Neural progenitor cell (in vitro differentiated cells): ENCODE measurements around the gene FADS2. TPM values are rescaled to one million over a fixed set of nuclear protein-coding genes. Genes with fewer than 3 reads are reported as not detected.

Source experiments
- DNase-seq: peaks from one replicate; pipeline ENCODE4 v3.0.0-alpha.2; 2016; ENCODE audit warnings: low spot score
- H2AFZ ChIP-seq: fragments of 200-600 bp; sonication (generic); replicated peaks from 2 replicates; pipeline ENCODE4 v1.6.1; 2016; ENCODE audit warnings: antibody characterized with exemption
- H3F3A ChIP-seq: fragments of 200-600 bp; sonication (generic); 2 replicates; pipeline ENCODE4 v1.6.1; 2016; ENCODE audit warnings: antibody characterized with exemption, low read depth
- H3K27ac ChIP-seq: fragments of 200-600 bp; sonication (generic); 2 replicates; pipeline ENCODE4 v1.5.1; 2016; ENCODE audit warnings: mild to moderate bottlenecking
- H3K27me3 ChIP-seq: fragments of 200-600 bp; sonication (generic); 2 replicates; pipeline ENCODE4 v1.6.1; 2016; ENCODE audit warnings: mild to moderate bottlenecking, moderate library complexity
- H3K36me3 ChIP-seq: fragments of 200-600 bp; sonication (generic); 2 replicates; pipeline ENCODE4 v1.5.1; 2016
- H3K4me1 ChIP-seq: fragments of 200-600 bp; sonication (generic); 2 replicates; pipeline ENCODE4 v1.6.1; 2016; ENCODE audit warnings: mixed run types
- H3K4me2 ChIP-seq: fragments of 200-600 bp; sonication (generic); 2 replicates; pipeline ENCODE4 v1.6.1; 2016
- H3K4me3 ChIP-seq: fragments of 200-600 bp; sonication (generic); 2 replicates; pipeline ENCODE4 v1.5.1; 2016
- H3K79me2 ChIP-seq: fragments of 200-600 bp; sonication (generic); 2 replicates; pipeline ENCODE4 v1.6.1; 2016; ENCODE audit warnings: low read depth
- H3K9ac ChIP-seq: fragments of 200-600 bp; sonication (generic); 2 replicates; pipeline ENCODE4 v1.6.1; 2016
- H3K9me3 ChIP-seq: fragments of 200-600 bp; sonication (generic); 2 replicates; pipeline ENCODE4 v1.5.1; 2016; ENCODE audit warnings: low read depth
- H4K20me1 ChIP-seq: fragments of 200-600 bp; sonication (generic); 2 replicates; pipeline ENCODE4 v1.6.1; 2016; ENCODE audit warnings: low read depth
- H3K27ac Mint-ChIP-seq: 3 replicates; pipeline ENCODE4 v1.8.0; 2021; ENCODE audit warnings: mixed read lengths
- H3K27me3 Mint-ChIP-seq: 2 replicates; pipeline ENCODE4 v1.8.0; 2022; ENCODE audit warnings: low read depth, mild to moderate bottlenecking, inconsistent platforms, moderate library complexity, mixed read lengths; ENCODE audit not compliant: insufficient read depth
- H3K36me3 Mint-ChIP-seq: 3 replicates; pipeline ENCODE4 v1.8.0; 2021; ENCODE audit warnings: mixed read lengths
- H3K4me1 Mint-ChIP-seq: 3 replicates; pipeline ENCODE4 v1.8.0; 2021; ENCODE audit warnings: mixed read lengths
- H3K4me3 Mint-ChIP-seq: 3 replicates; pipeline ENCODE4 v1.8.0; 2021; ENCODE audit warnings: mild to moderate bottlenecking, moderate library complexity, mixed read lengths
- H3K9me3 Mint-ChIP-seq: 3 replicates; pipeline ENCODE4 v1.8.0; 2020; ENCODE audit warnings: mixed read lengths
- CTCF ChIP-seq: fragments of 200-600 bp; sonication (generic); IDR thresholded peaks from 2 replicates; pipeline ENCODE4 v1.5.1; 2017; ENCODE audit warnings: antibody characterized with exemption, mild to moderate bottlenecking
- EZH2 ChIP-seq: fragments of 200-600 bp; sonication (generic); IDR thresholded peaks from 2 replicates; pipeline ENCODE4 v1.6.1; 2017; ENCODE audit warnings: antibody characterized with exemption, mild to moderate bottlenecking, moderate library complexity
- EZH2phosphoT487 ChIP-seq: fragments of 200-600 bp; sonication (generic); IDR thresholded peaks from 2 replicates; pipeline ENCODE4 v1.6.1; 2017; ENCODE audit warnings: antibody characterized with exemption
- total RNA-seq: library from RNA; depleted of rRNA; stranded (reverse); fragments of >200 nt; gene quantifications from 2 replicates; pipeline ENCODE4 v1.2.3, GENCODE V29; 2015; ENCODE audit warnings: low replicate concordance

Gene FADS2
- total RNA-seq, 1 donor from 2014 or later: 233 TPM

GRCh38 chr11:61805146-61805545 lies 23.0 kb upstream of the FADS2 start:
- peaks cover 29% of the 10 kb centered on the region for H3F3A ChIP-seq
- Mint-ChIP-seq H3K27ac (peak overlapping the region; percentile 35), H3K4me3 (no peak overlapping the region), H3K4me1 (no peaks in the 10 kb centered on the region), H3K36me3 (peaks cover 65% of the 10 kb centered on the region), H3K9me3 (no peaks in the 10 kb centered on the region), H3K27me3 (peaks cover 6% of the 10 kb centered on the region)
- no peak overlapping the region for H3K4me2 ChIP-seq
- H3K27me3 ChIP-seq: no peaks in the 10 kb centered on the region
- no peak overlapping the region for H3K9ac ChIP-seq
- H4K20me1 ChIP-seq: peaks cover 17% of the 10 kb centered on the region
- no peak overlapping the region for H3K27ac ChIP-seq
- TF ChIP-seq EZH2 (no peak), CTCF (no peak), EZH2phosphoT487 (no peak)
- H3K36me3 ChIP-seq: peaks cover 14% of the 10 kb centered on the region
- H2AFZ ChIP-seq: no peak overlapping the region
- peaks cover 13% of the 10 kb centered on the region for H3K79me2 ChIP-seq
- DNase-seq: no peak
- H3K4me3 ChIP-seq: no peak overlapping the region
- H3K9me3 ChIP-seq: no peaks in the 10 kb centered on the region
- no peaks in the 10 kb centered on the region for H3K4me1 ChIP-seq

GRCh38 chr11:61806785-61807184 lies 21.3 kb upstream of the FADS2 start:
- Mint-ChIP-seq H3K27me3 (peaks cover 5% of the 10 kb centered on the region), H3K36me3 (peaks cover 67% of the 10 kb centered on the region), H3K9me3 (no peaks in the 10 kb centered on the region), H3K4me3 (no peak overlapping the region), H3K27ac (no peak overlapping the region), H3K4me1 (no peaks in the 10 kb centered on the region)
- H3K27me3 ChIP-seq: no peaks in the 10 kb centered on the region
- H3K79me2 ChIP-seq: peaks cover 11% of the 10 kb centered on the region
- peaks cover 13% of the 10 kb centered on the region for H3F3A ChIP-seq
- peaks cover 21% of the 10 kb centered on the region for H4K20me1 ChIP-seq
- no peak overlapping the region for H3K4me3 ChIP-seq
- no peaks in the 10 kb centered on the region for H3K4me1 ChIP-seq
- no peak overlapping the region for H3K4me2 ChIP-seq
- no peaks in the 10 kb centered on the region for H3K9me3 ChIP-seq
- H3K27ac ChIP-seq: no peak overlapping the region
- no peak overlapping the region for H3K9ac ChIP-seq
- peaks cover 14% of the 10 kb centered on the region for H3K36me3 ChIP-seq
- no peak for DNase-seq
- no peak for TF ChIP-seq EZH2
- no peak for TF ChIP-seq EZH2phosphoT487
- TF ChIP-seq CTCF: no peak
- no peak overlapping the region for H2AFZ ChIP-seq

GRCh38 chr11:61810671-61811175 lies 17.4 kb upstream of the FADS2 start:
- H3K4me1 ChIP-seq: peaks cover 4% of the 10 kb centered on the region
- peaks cover 4% of the 10 kb centered on the region for H3K27me3 Mint-ChIP-seq
- no peak overlapping the region for H3K4me3 ChIP-seq
- peaks cover 62% of the 10 kb centered on the region for H3K36me3 Mint-ChIP-seq
- peaks cover 7% of the 10 kb centered on the region for H3K9me3 Mint-ChIP-seq
- no peak overlapping the region for H3K4me2 ChIP-seq
- no peaks in the 10 kb centered on the region for H3K9me3 ChIP-seq
- TF ChIP-seq EZH2 (no peak), CTCF (no peak), EZH2phosphoT487 (no peak)
- H3K27me3 ChIP-seq: no peaks in the 10 kb centered on the region
- H2AFZ ChIP-seq: no peak overlapping the region
- peaks cover 26% of the 10 kb centered on the region for H3F3A ChIP-seq
- H4K20me1 ChIP-seq: peaks cover 20% of the 10 kb centered on the region
- DNase-seq: no peak
- no peak overlapping the region for H3K9ac ChIP-seq
- no peak overlapping the region for H3K4me3 Mint-ChIP-seq
- no peak overlapping the region for H3K27ac ChIP-seq
- peaks cover 14% of the 10 kb centered on the region for H3K36me3 ChIP-seq
- peaks cover 11% of the 10 kb centered on the region for H3K4me1 Mint-ChIP-seq
- H3K27ac Mint-ChIP-seq: no peak overlapping the region
- peaks cover 45% of the 10 kb centered on the region for H3K79me2 ChIP-seq
